ENCODE results near the gene LIG3. TPM values are rescaled to one million over a fixed set of nuclear protein-coding genes. Genes with fewer than 3 reads are reported as not detected.
A peak's percentile ranks its signal among the peaks of the same experiment; 100 is the strongest.
"Not testable (repeated sequence)": the region's sequence is repeated elsewhere in the genome, so short reads cannot be mapped to it uniquely, and the experiment has no call there.

The LIG3 gene
- total RNA-seq, 4 donors from 2014 or later: 9.8 to 44.5 (median 23.9) TPM

- TF ChIP-seq EP300 (IDR thresholded peaks at IDR 0.05; ENCODE audit: low read depth): no peak
- DNase-seq: no peak
- no peaks in the 10 kb centered on the region for H3K27me3 ChIP-seq
- intact Hi-C loops (cut with DNase I; ENCODE audit: low total_unique reads) (no loop called here), in situ Hi-C loops (cut with MboI; ENCODE audit: low pct_ligation_motif_present in 1 of 4, low pct_unique_long_range_greater_than_20kb in 1 of 4, low sequenced_read_pairs in 3 of 4) (no loop called here)
- no peaks in the 10 kb centered on the region for H3K9me3 ChIP-seq
- H3K4me3 ChIP-seq: no peak overlapping the region
- no peaks in the 10 kb centered on the region for H3K36me3 ChIP-seq
- peaks cover 5 to 34% (median 17%) of the 10 kb centered on the region in 4 donors for H3K4me1 ChIP-seq
- H3K27ac ChIP-seq: peak overlapping the region in 1 of 4 donors; percentile 56
- WGBS, 2 donors (ENCODE audit: low coverage in 1 of 2): 82 to 83% methylated on average over 3 to 8 of the region's 8 CpGs
These were observed 63.9 kb downstream of the LIG3 start for GRCh38 chr17:35044181-35044580.

- H3K9me3 ChIP-seq; H3K36me3 ChIP-seq; H3K27me3 ChIP-seq; DNase-seq; intact Hi-C loops (cut with DNase I; ENCODE audit: low total_unique reads); H3K4me3 ChIP-seq; in situ Hi-C loops (cut with MboI; ENCODE audit: low pct_ligation_motif_present in 1 of 4, low pct_unique_long_range_greater_than_20kb in 1 of 4, low sequenced_read_pairs in 3 of 4): not testable (repeated sequence)
- H3K27ac ChIP-seq: peak overlapping the region; percentile 55 to 64 (median 57)
- 69 to 73% methylated on average over 13 of the region's 13 CpGs for WGBS, 2 donors (ENCODE audit: low coverage in 1 of 2)
- peaks cover 8 to 41% (median 21%) of the 10 kb centered on the region in 4 donors for H3K4me1 ChIP-seq
These were observed 65.2 kb downstream of the LIG3 start for GRCh38 chr17:35045458-35045979.

GRCh38 chr17:35046245-35046644, 65.9 kb downstream of the LIG3 start:
- H3K4me1 ChIP-seq: peaks cover 15 to 48% (median 27%) of the 10 kb centered on the region in 4 donors
- DNase-seq: no peak
- peak overlapping the region; percentile 55 to 64 (median 57) for H3K27ac ChIP-seq
- no peak overlapping the region for H3K4me3 ChIP-seq
- TF ChIP-seq POLR2A (IDR thresholded peaks at IDR 0.05) (no peak), POLR2AphosphoS5 (IDR thresholded peaks at IDR 0.05) (no peak), CTCF (IDR thresholded peaks at IDR 0.05) (no peak)
- H3K36me3 ChIP-seq: no peaks in the 10 kb centered on the region
- WGBS, 2 donors (ENCODE audit: low coverage in 1 of 2): 33 to 48% methylated on average over 1 to 4 of the region's 4 CpGs
- H3K27me3 ChIP-seq: no peaks in the 10 kb centered on the region
- H3K9me3 ChIP-seq: no peaks in the 10 kb centered on the region
- intact Hi-C loops (cut with DNase I; ENCODE audit: low total_unique reads) (no loop called here), in situ Hi-C loops (cut with MboI; ENCODE audit: low pct_ligation_motif_present in 1 of 4, low pct_unique_long_range_greater_than_20kb in 1 of 4, low sequenced_read_pairs in 3 of 4) (no loop called here)

GRCh38 chr17:35046740-35047283, 66.5 kb downstream of the LIG3 start:
- peaks cover 19 to 53% (median 32%) of the 10 kb centered on the region in 4 donors for H3K4me1 ChIP-seq
- DNase-seq: no peak
- peak overlapping the region; percentile 55 to 64 (median 57) for H3K27ac ChIP-seq
- no peaks in the 10 kb centered on the region for H3K27me3 ChIP-seq
- WGBS, 2 donors (ENCODE audit: low coverage in 1 of 2): 30 to 35% methylated on average over 4 to 5 of the region's 5 CpGs
- peak; percentile 14 for TF ChIP-seq POLR2A (IDR thresholded peaks at IDR 0.05)
- TF ChIP-seq EP300 (IDR thresholded peaks at IDR 0.05; ENCODE audit: low read depth): no peak
- no peak for TF ChIP-seq POLR2AphosphoS5 (IDR thresholded peaks at IDR 0.05)
- no peak for TF ChIP-seq CTCF (IDR thresholded peaks at IDR 0.05)
- no peak overlapping the region for H3K4me3 ChIP-seq
- in situ Hi-C loops (cut with MboI; ENCODE audit: low pct_ligation_motif_present in 1 of 4, low pct_unique_long_range_greater_than_20kb in 1 of 4, low sequenced_read_pairs in 3 of 4) (no loop called here), intact Hi-C loops (cut with DNase I; ENCODE audit: low total_unique reads) (no loop called here)
- no peaks in the 10 kb centered on the region for H3K36me3 ChIP-seq
- H3K9me3 ChIP-seq: no peaks in the 10 kb centered on the region

- no peaks in the 10 kb centered on the region for H3K9me3 ChIP-seq
- intact Hi-C loops (cut with DNase I; ENCODE audit: low total_unique reads) (no loop called here), in situ Hi-C loops (cut with MboI; ENCODE audit: low pct_ligation_motif_present in 1 of 4, low pct_unique_long_range_greater_than_20kb in 1 of 4, low sequenced_read_pairs in 3 of 4) (no loop called here)
- no peaks in the 10 kb centered on the region for H3K27me3 ChIP-seq
- peaks cover 27 to 70% (median 48%) of the 10 kb centered on the region in 4 donors for H3K4me1 ChIP-seq
- H3K27ac ChIP-seq: peak overlapping the region in 1 of 4 donors; percentile 10
- H3K36me3 ChIP-seq: no peaks in the 10 kb centered on the region
- no peak for DNase-seq
- H3K4me3 ChIP-seq: no peak overlapping the region
- WGBS, 2 donors (ENCODE audit: low coverage in 1 of 2): 89 to 100% methylated on average over 1 to 3 of the region's 3 CpGs
- TF ChIP-seq CTCF (IDR thresholded peaks at IDR 0.05) (no peak), POLR2A (IDR thresholded peaks at IDR 0.05) (no peak), POLR2AphosphoS5 (IDR thresholded peaks at IDR 0.05) (no peak), EP300 (IDR thresholded peaks at IDR 0.05; ENCODE audit: low read depth) (no peak)
These were observed 68.5 kb downstream of the LIG3 start for GRCh38 chr17:35048685-35049379.
